ENCODE measurements around the gene PSD4. TPM values are rescaled to one million over a fixed set of nuclear protein-coding genes. Genes with fewer than 3 reads are reported as not detected.
A peak's percentile ranks its signal among the peaks of the same experiment; 100 is the strongest.

PSD4 gene
- total RNA-seq, 1 donor from 2014 or later, result 38.8 TPM

DNA sequence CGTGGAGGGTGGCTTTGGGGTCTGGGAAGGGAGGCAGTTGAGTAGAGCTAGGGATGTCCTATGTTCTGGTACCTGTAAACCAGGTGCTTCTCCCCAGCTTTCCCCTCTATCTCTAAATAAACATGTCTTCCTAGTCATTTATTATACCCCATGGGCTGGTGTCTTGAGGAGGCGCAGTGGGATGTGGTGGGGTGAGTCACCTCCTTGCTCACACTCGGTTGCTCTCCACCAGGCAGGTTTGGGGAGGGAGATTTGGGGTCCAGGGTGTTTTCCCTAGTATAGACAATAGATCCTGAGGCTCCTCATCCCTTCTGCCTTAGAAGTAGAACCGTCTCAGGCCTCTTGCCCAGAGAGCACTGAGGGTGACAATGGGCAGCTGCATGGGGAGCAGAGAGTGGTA is 5.1 kb downstream of the PSD4 start:
- Mint-ChIP-seq H3K36me3 (no peaks in the 10 kb centered on the region), H3K27ac (peak overlapping the region; percentile 87), H3K4me3 (no peak overlapping the region), H3K27me3 (no peaks in the 10 kb centered on the region), H3K4me1 (ENCODE audit: unreplicated experiment) (peaks cover 24% of the 10 kb centered on the region), H3K9me3 (no peaks in the 10 kb centered on the region)
- TF ChIP-seq, protein P1, sequence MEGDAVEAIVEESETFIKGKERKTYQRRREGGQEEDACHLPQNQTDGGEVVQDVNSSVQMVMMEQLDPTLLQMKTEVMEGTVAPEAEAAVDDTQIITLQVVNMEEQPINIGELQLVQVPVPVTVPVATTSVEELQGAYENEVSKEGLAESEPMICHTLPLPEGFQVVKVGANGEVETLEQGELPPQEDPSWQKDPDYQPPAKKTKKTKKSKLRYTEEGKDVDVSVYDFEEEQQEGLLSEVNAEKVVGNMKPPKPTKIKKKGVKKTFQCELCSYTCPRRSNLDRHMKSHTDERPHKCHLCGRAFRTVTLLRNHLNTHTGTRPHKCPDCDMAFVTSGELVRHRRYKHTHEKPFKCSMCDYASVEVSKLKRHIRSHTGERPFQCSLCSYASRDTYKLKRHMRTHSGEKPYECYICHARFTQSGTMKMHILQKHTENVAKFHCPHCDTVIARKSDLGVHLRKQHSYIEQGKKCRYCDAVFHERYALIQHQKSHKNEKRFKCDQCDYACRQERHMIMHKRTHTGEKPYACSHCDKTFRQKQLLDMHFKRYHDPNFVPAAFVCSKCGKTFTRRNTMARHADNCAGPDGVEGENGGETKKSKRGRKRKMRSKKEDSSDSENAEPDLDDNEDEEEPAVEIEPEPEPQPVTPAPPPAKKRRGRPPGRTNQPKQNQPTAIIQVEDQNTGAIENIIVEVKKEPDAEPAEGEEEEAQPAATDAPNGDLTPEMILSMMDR (conservative IDR thresholded peaks at IDR 0.05), result no peak
- no peak for DNase-seq (ENCODE audit: extremely low spot score, unreplicated experiment)

DNA sequence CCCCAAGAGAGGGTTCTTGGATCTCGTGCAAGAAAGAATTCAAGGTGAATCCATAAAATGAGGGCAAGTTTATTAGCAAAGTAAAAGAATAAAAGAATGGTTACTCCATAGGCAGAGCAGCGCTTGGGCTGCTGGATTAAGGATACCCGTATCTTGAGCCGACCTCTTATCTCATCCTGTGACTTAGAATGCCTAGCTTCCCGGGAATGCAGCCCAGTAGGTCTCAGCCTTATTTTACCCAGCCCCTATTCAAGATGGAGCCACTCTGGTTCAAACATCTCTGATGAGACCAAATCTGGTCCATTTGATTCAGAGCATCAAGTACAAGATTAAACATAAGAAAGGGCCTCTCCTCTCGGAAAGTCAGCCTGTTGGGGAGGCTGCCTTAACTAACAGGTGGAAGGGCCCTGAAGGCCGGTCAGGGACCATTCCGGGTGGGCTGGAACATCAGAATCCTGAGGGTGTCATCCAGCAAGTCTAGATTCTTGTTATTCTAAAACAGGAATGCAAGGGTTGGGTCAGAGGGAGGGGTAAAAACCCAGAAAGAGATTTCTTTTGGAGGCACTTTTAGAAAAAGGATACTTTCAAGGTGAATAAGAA is 5.8 kb downstream of the PSD4 start:
- Mint-ChIP-seq H3K9me3 (no peaks in the 10 kb centered on the region), H3K4me3 (no peak overlapping the region), H3K36me3 (no peaks in the 10 kb centered on the region), H3K27me3 (no peaks in the 10 kb centered on the region), H3K4me1 (ENCODE audit: unreplicated experiment) (peaks cover 26% of the 10 kb centered on the region), H3K27ac (peak overlapping the region; percentile 87)
- DNase-seq (ENCODE audit: extremely low spot score, unreplicated experiment), result no peak
- TF ChIP-seq, protein P1 (conservative IDR thresholded peaks at IDR 0.05), result no peak

GRCh38 chr2:113180131-113180946 is 6.6 kb downstream of the PSD4 start:
- no peaks in the 10 kb centered on the region for H3K36me3 Mint-ChIP-seq
- no peaks in the 10 kb centered on the region for H3K9me3 Mint-ChIP-seq
- no peak for DNase-seq (ENCODE audit: extremely low spot score, unreplicated experiment)
- H3K4me3 Mint-ChIP-seq, result peak overlapping the region; percentile 54
- no peaks in the 10 kb centered on the region for H3K27me3 Mint-ChIP-seq
- H3K27ac Mint-ChIP-seq, result peak overlapping the region; percentile 87
- H3K4me1 Mint-ChIP-seq (ENCODE audit: unreplicated experiment), result peaks cover 22% of the 10 kb centered on the region
- TF ChIP-seq, protein P1 (conservative IDR thresholded peaks at IDR 0.05), result no peak

DNA sequence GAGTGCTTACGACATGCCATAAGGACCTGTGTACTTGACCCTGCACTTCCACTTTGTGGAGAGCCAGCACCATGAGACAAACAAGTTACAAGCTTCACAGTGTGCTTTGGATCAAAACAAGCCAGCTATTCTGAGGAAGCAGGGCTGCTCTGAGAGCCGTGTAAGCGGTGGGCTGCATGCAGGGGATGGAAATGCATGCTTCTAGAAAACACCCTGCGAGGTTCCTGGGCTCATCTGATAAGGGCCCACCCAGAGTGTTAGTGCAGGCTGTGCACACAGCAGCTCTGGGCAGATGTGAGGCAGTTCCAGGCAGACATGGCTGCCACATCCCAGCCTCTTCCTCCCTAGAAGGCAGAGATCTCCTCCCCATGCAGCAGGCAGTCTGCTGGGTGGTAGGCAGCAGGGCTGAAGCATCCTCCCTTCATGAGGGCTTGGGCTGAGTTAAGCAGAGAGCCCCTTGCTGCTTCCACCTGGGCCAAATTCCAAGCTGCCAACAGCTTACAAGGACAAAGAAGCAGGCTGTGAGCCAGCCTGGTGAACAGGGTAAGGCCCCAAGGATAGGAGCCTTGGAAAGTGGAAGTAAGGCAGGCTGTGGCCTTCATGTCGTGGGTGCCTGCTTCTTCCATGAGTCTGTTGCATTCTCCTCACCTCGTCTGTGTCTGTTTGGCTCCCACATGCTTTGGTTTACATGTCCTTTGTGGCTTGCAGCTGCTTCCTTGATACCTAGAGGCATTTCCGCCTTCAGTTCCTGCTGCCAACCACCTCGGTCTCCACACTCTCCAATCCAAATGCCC is 7.7 kb downstream of the PSD4 start:
- Mint-ChIP-seq H3K4me1 (ENCODE audit: unreplicated experiment) (peaks cover 20% of the 10 kb centered on the region), H3K4me3 (no peak overlapping the region), H3K27ac (peak overlapping the region; percentile 87), H3K36me3 (no peaks in the 10 kb centered on the region), H3K9me3 (no peaks in the 10 kb centered on the region), H3K27me3 (no peaks in the 10 kb centered on the region)
- TF ChIP-seq, protein P1 (conservative IDR thresholded peaks at IDR 0.05), result no peak
- no peak for DNase-seq (ENCODE audit: extremely low spot score, unreplicated experiment)

DNA sequence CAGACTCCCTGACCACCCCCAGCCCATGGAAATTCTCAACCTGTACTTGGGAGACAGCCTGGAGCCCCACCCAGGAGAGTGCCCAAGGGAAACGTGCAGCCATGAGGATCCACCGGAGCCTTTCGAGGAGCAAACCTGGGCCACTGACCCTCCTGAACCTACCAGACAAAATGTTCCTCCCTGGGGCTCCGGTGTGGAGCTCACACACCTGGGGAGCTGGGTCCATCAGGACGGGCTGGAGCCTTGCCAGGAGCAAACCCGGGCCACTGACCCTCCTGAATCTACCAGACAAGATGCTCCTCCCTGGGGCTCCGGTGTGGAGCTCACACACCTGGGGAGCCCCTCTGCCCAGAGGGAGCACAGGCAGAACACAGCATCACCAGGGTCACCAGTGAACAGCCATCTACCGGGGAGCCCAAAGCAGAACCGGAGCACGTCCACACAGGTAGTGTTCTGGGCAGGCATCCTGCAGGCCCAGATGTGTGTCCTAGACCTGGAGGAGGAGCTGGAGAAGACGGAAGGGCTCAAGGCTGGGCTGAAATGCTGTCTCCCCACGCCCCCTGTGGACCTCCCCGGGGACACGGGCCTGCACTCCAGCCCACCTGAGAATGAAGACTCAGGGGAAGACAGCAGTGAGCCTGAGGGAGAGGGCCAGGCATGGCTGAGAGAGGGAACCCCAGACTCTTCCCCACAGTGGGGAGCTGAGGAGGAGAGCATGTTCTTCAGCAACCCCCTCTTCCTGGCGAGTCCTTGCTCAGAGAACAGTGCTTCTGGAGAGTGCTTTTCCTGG is 8.9 kb downstream of the PSD4 start:
- Mint-ChIP-seq H3K36me3 (no peaks in the 10 kb centered on the region), H3K4me1 (ENCODE audit: unreplicated experiment) (peaks cover 20% of the 10 kb centered on the region), H3K4me3 (no peak overlapping the region), H3K27ac (no peak overlapping the region), H3K27me3 (no peaks in the 10 kb centered on the region), H3K9me3 (no peaks in the 10 kb centered on the region)
- TF ChIP-seq, protein P1 (conservative IDR thresholded peaks at IDR 0.05), result no peak
- no peak for DNase-seq (ENCODE audit: extremely low spot score, unreplicated experiment)

Data from type B pancreatic cell (in vitro differentiated cells).